IPS-18c (cell line): ENCODE results near the gene KLC1.
"Not testable (repeated sequence)": the region's sequence is repeated elsewhere in the genome, so short reads cannot be mapped to it uniquely, and the experiment has no call there.

Experiments used
- H3K4me3 ChIP-seq: 2 replicates; pipeline ENCODE4 v1.7.0; 2013; ENCODE audit warnings: low read depth, mild to moderate bottlenecking, low read length, moderate library complexity; ENCODE audit not compliant: insufficient read depth
- H3K9me3 ChIP-seq: one replicate; pipeline ENCODE4 v1.6.1; 2013; ENCODE audit warnings: mild to moderate bottlenecking, low read length, moderate library complexity; ENCODE audit not compliant: control insufficient read depth, insufficient read depth

KLC1 gene

GRCh38 chr14:103628684-103629502 is at the start of gene KLC1:
TSS of gene KLC1 (plus strand) at chr14:103629211. CDS start at chr14:103654565, 25,354 bp downstream.
- H3K9me3 ChIP-seq = no peaks in the 10 kb centered on the region
- peak within 1 kb of the TSS; percentile 87 for H3K4me3 ChIP-seq

- Histone ChIP-seq H3K9me3 (no peaks in the 10 kb centered on the region), H3K4me3 (no peak overlapping the region)
These were observed 47.8 kb upstream of the KLC1 start for GRCh38 chr14:103581206-103581605.

GRCh38 chr14:103581954-103582703 is 46.9 kb upstream of the KLC1 start:
- Histone ChIP-seq H3K9me3 (no peaks in the 10 kb centered on the region), H3K4me3 (no peak overlapping the region)

- peaks cover 2% of the 10 kb centered on the region for H3K9me3 ChIP-seq
- H3K4me3 ChIP-seq = no peak overlapping the region
These were observed 44.6 kb upstream of the KLC1 start for GRCh38 chr14:103584326-103584915.

GRCh38 chr14:103593577-103593976 is 35.4 kb upstream of the KLC1 start:
- no peak overlapping the region for H3K4me3 ChIP-seq
- peaks cover 1% of the 10 kb centered on the region for H3K9me3 ChIP-seq

- no peak overlapping the region for H3K4me3 ChIP-seq
These were observed 34.7 kb upstream of the KLC1 start for GRCh38 chr14:103594265-103594664.

GRCh38 chr14:103597623-103598377 is 31.2 kb upstream of the KLC1 start:
- peaks cover 2% of the 10 kb centered on the region for H3K9me3 ChIP-seq
- no peak overlapping the region for H3K4me3 ChIP-seq

More at GRCh38 chr14:103594265-103594664, 34.7 kb upstream of the KLC1 start:
- no peaks in the 10 kb centered on the region for H3K9me3 ChIP-seq

GRCh38 chr14:103600503-103600902 is 28.5 kb upstream of the KLC1 start:
- H3K9me3 ChIP-seq = peaks cover 2% of the 10 kb centered on the region
- H3K4me3 ChIP-seq = no peak overlapping the region

GRCh38 chr14:103604620-103605019 is 24.4 kb upstream of the KLC1 start:
- Histone ChIP-seq H3K4me3 (no peak overlapping the region), H3K9me3 (peaks cover 2% of the 10 kb centered on the region)

GRCh38 chr14:103606963-103607668 is 21.9 kb upstream of the KLC1 start:
- peak overlapping the region; percentile 34; the same call in 1 of the 2 replicates for H3K4me3 ChIP-seq
- no peaks in the 10 kb centered on the region for H3K9me3 ChIP-seq

GRCh38 chr14:103607822-103608221 is 21.2 kb upstream of the KLC1 start:
- H3K4me3 ChIP-seq = no peak overlapping the region
- H3K9me3 ChIP-seq = no peaks in the 10 kb centered on the region

GRCh38 chr14:103609081-103609480 is 19.9 kb upstream of the KLC1 start:
- H3K9me3 ChIP-seq, H3K4me3 ChIP-seq: not testable (repeated sequence)

- H3K4me3 ChIP-seq = no peak overlapping the region
- H3K9me3 ChIP-seq = no peaks in the 10 kb centered on the region
These were observed 17.8 kb upstream of the KLC1 start for GRCh38 chr14:103611215-103611614.

- Histone ChIP-seq H3K4me3 (no peak overlapping the region), H3K9me3 (no peaks in the 10 kb centered on the region)
These were observed 15.5 kb upstream of the KLC1 start for GRCh38 chr14:103613517-103613916.

GRCh38 chr14:103616635-103617300 is 12.2 kb upstream of the KLC1 start:
- Histone ChIP-seq H3K4me3 (no peak overlapping the region), H3K9me3 (no peaks in the 10 kb centered on the region)

- Histone ChIP-seq H3K9me3 (no peaks in the 10 kb centered on the region), H3K4me3 (no peak overlapping the region)
These were observed 10.0 kb upstream of the KLC1 start for GRCh38 chr14:103619057-103619456.
